Testis (tissue), 3 donors: Measurements from ENCODE around the gene KCNMB1. TPM values are rescaled to one million over a fixed set of nuclear protein-coding genes. Genes with fewer than 3 reads are reported as not detected.

Source experiments
- DNase-seq: peaks from one replicate; pipeline ENCODE4 v3.0.0-alpha.2; 2019
- H3K27ac ChIP-seq, 2 donors: fragments of 200-600 bp; sonication (generic); one replicate each; pipeline ENCODE4 v1.5.1; 2019
- H3K27me3 ChIP-seq: fragments of 200-600 bp; sonication (generic); one replicate; pipeline ENCODE4 v1.5.1; 2019
- H3K36me3 ChIP-seq: fragments of 200-600 bp; sonication (generic); one replicate; pipeline ENCODE4 v1.5.1; 2017; ENCODE audit warnings: low read depth; ENCODE audit errors: missing control alignments
- H3K4me1 ChIP-seq: fragments of 200-600 bp; sonication (generic); one replicate; pipeline ENCODE4 v1.5.1; 2019
- H3K4me3 ChIP-seq, 2 donors: fragments of 200-600 bp; sonication (generic); one replicate each; pipeline ENCODE4 v1.5.1; 2017 to 2019
- H3K9me3 ChIP-seq: fragments of 200-600 bp; sonication (generic); one replicate; pipeline ENCODE4 v1.5.1; 2017
- CTCF ChIP-seq, 3 experiments: fragments of 450-650 bp in 2 of 3; fragments of 200-600 bp in 1 of 3; sonication (generic) in 1 of 3; IDR thresholded peaks; one replicate each; pipeline ENCODE4 v1.5.1; 2016 to 2019; ENCODE audit warnings: antibody characterized with exemption in 3 of 3, mild to moderate bottlenecking in 2 of 3, moderate library complexity in 1 of 3
- POLR2A ChIP-seq: fragments of 450-650 bp; IDR thresholded peaks from one replicate; pipeline ENCODE4 v1.6.1; 2017; ENCODE audit warnings: antibody characterized with exemption, mild to moderate bottlenecking, moderate library complexity
- WGBS, 2 donors: methylation state at CpG; one replicate each; pipeline ENCODE4 v1.1.5; 2018; 5-methylcytosine and 5-hydroxymethylcytosine counted together
- intact Hi-C: fragments of 100-400 bp; cut with DNase I; formaldehyde crosslinking; loops from one replicate; pipeline ENCODE4 v1.15.1; 2023; ENCODE audit warnings: low total_unique reads
- polyA plus RNA-seq: library from polyadenylated mRNA; stranded (reverse); fragments of 350-450 nt; fragmentation: Illumina TruSeq; extraction: RNeasy Lipid Tissue Mini Kit (QIAGEN cat#74804); gene quantifications from one replicate; pipeline ENCODE4 v1.2.3, GENCODE V29; 2014; ENCODE audit warnings: low read depth, low replicate concordance; ENCODE audit not compliant: insufficient read depth
- total RNA-seq, 2 donors: library from RNA; depleted of rRNA; stranded (reverse); fragments of >200 nt; gene quantifications; one replicate each; pipeline ENCODE4 v1.2.3, GENCODE V29; 2016

The KCNMB1 gene
- total and polyA plus RNA-seq, 3 donors from 2014 or later: 2.5 to 4.6 (median 3.1) TPM

- intact Hi-C loops: no loop called here
- no peak overlapping the region for H3K4me3 ChIP-seq
- H3K27me3 ChIP-seq: no peaks in the 10 kb centered on the region
- no peaks in the 10 kb centered on the region for H3K36me3 ChIP-seq
- 92 to 99% methylated on average over 8 of the region's 8 CpGs for WGBS, 2 donors
- H3K27ac ChIP-seq: no peak overlapping the region
- H3K4me1 ChIP-seq: no peaks in the 10 kb centered on the region
- no peak for DNase-seq
- no peak for TF ChIP-seq POLR2A
- TF ChIP-seq CTCF (IDR thresholded peaks at IDR 0.05): no peak
- no peaks in the 10 kb centered on the region for H3K9me3 ChIP-seq
Observed at GRCh38 chr5:170418736-170419135, 29.6 kb upstream of the KCNMB1 start.

- no peak for DNase-seq
- intact Hi-C loops: no loop called here
- H3K27me3 ChIP-seq: no peaks in the 10 kb centered on the region
- no peaks in the 10 kb centered on the region for H3K9me3 ChIP-seq
- no peaks in the 10 kb centered on the region for H3K4me1 ChIP-seq
- H3K4me3 ChIP-seq: no peak overlapping the region
- no peak overlapping the region for H3K27ac ChIP-seq
- 50 to 65% methylated on average over 4 of the region's 4 CpGs for WGBS, 2 donors
- no peaks in the 10 kb centered on the region for H3K36me3 ChIP-seq
- no peak for TF ChIP-seq POLR2A
- TF ChIP-seq CTCF (IDR thresholded peaks at IDR 0.05): no peak
Observed at GRCh38 chr5:170416526-170416925, 27.4 kb upstream of the KCNMB1 start.

- H3K27me3 ChIP-seq: no peaks in the 10 kb centered on the region
- no peak for DNase-seq
- no peak overlapping the region for H3K27ac ChIP-seq
- no peak overlapping the region for H3K4me3 ChIP-seq
- TF ChIP-seq CTCF (IDR thresholded peaks at IDR 0.05) (no peak), POLR2A (no peak)
- 92 to 94% methylated on average over 6 of the region's 6 CpGs for WGBS, 2 donors
- H3K9me3 ChIP-seq: no peaks in the 10 kb centered on the region
- H3K4me1 ChIP-seq: no peaks in the 10 kb centered on the region
- intact Hi-C loops: no loop called here
- no peaks in the 10 kb centered on the region for H3K36me3 ChIP-seq
Observed at GRCh38 chr5:170414786-170415185, 25.6 kb upstream of the KCNMB1 start.

GRCh38 chr5:170413897-170414296 is 24.7 kb upstream of the KCNMB1 start:
- H3K9me3 ChIP-seq: no peaks in the 10 kb centered on the region
- no peaks in the 10 kb centered on the region for H3K36me3 ChIP-seq
- intact Hi-C loops: no loop called here
- no peak overlapping the region for H3K27ac ChIP-seq
- no peaks in the 10 kb centered on the region for H3K27me3 ChIP-seq
- no peak for DNase-seq
- TF ChIP-seq POLR2A: no peak
- no peak for TF ChIP-seq CTCF (IDR thresholded peaks at IDR 0.05)
- no peak overlapping the region for H3K4me3 ChIP-seq
- peaks cover 7% of the 10 kb centered on the region for H3K4me1 ChIP-seq
- 95% methylated on average over 3 of the region's 3 CpGs for WGBS, 2 donors

GRCh38 chr5:170411100-170411499 is 21.9 kb upstream of the KCNMB1 start:
- TF ChIP-seq CTCF (IDR thresholded peaks at IDR 0.05): no peak
- TF ChIP-seq POLR2A: no peak
- DNase-seq: no peak
- Histone ChIP-seq H3K27me3 (no peaks in the 10 kb centered on the region), H3K36me3 (no peaks in the 10 kb centered on the region), H3K4me3 (no peak overlapping the region), H3K27ac (no peak overlapping the region), H3K9me3 (no peaks in the 10 kb centered on the region), H3K4me1 (peaks cover 10% of the 10 kb centered on the region)
- intact Hi-C loops: no loop called here
- WGBS, 2 donors: 93 to 96% methylated on average over 3 of the region's 3 CpGs
